RWPE1 (cell line): ENCODE results near the gene BPHL.

Experiments used
- CTCF ChIA-PET: fragments of 350-600 bp; sonication (Branson Sonifier 250); formaldehyde crosslinking; extraction: SDS; loops from one replicate; lab custom pipeline; 2021; lab: Yijun Ruan, JAX
- POLR2A ChIA-PET: fragments of 400-600 bp; formaldehyde crosslinking; extraction: SDS; loops from one replicate; lab custom pipeline; 2020; ENCODE audit warnings: antibody characterized with exemption; ENCODE audit not compliant: low non-redundant PET; lab: Yijun Ruan, JAX
- DNase-seq: peaks from one replicate; pipeline ENCODE4 v3.0.0; 2012; ENCODE audit warnings: low spot score
- H3K27ac ChIP-seq: fragments of 450-650 bp; 2 replicates; pipeline ENCODE4 v1.5.1; 2017
- CTCF ChIP-seq: fragments of 450-650 bp; conservative IDR thresholded peaks from 2 replicates; pipeline ENCODE4 v1.5.1; 2017; ENCODE audit warnings: low read depth, mild to moderate bottlenecking

The BPHL gene

GRCh38 chr6:3125815-3126214 is 7.3 kb downstream of the BPHL start:
- H3K27ac ChIP-seq, result no peak overlapping the region
- ChIA-PET CTCF (interaction anchor here (0.6 to 1.6 kb wide), 7 partner anchors 22 to 908 kb away, joined by 3 to 13 read pairs (median 3); no protein-coding TSS in a partner anchor), POLR2A (interaction anchor here (0.6 kb wide), 1 partner anchor 84 kb away, joined by 4 read pairs; no protein-coding TSS in a partner anchor)
- no peak for DNase-seq
- no peak for TF ChIP-seq CTCF

DNA sequence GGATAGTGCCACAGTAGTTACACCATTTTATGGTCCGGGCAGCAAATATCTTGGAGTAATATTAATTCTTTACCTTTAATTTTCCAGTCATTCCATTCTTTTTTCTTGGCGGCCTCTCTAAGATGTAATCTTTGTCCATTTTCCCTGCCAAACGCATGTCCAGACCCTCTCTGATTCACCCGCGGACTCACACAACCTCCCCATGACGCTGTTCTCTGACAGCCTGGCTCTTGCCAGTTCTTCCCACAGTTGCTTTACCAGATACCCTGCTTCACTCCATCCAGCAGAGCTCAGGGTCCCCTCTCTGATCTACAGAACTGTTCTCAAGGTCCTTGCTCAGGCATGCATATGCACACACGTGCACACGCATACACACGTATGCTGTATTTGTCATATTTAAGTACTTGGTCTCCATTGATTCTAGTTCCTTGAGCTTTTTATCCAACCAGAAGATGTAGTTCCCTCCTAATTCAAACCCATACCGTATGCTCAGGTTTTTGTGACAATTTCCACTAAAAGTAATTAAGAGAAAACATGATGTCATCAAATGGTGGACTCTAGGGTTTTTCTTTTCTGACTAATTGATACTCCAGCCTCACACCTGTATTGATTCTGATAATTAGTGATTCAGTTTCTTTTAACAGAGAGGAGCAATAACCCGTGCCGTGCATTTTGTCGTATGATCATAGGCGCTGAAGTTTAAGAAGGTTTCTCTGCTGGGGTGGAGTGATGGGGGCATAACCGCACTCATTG is 10.0 kb downstream of the BPHL start:
- no peak for DNase-seq
- ChIA-PET POLR2A (no interaction called here), CTCF (interaction anchor here (0.6 to 1.1 kb wide), 3 partner anchors 9 to 353 kb away, joined by 4 to 6 read pairs (median 5); no protein-coding TSS in a partner anchor)
- no peak for TF ChIP-seq CTCF
- H3K27ac ChIP-seq, result no peak overlapping the region

GRCh38 chr6:3131695-3132094 is 13.2 kb downstream of the BPHL start:
- DNase-seq, result no peak
- no peak overlapping the region for H3K27ac ChIP-seq
- POLR2A ChIA-PET, result no interaction called here
- CTCF ChIA-PET, result no interaction called here
- no peak for TF ChIP-seq CTCF

GRCh38 chr6:3133515-3133914 is 15.0 kb downstream of the BPHL start:
- no peak for DNase-seq
- POLR2A ChIA-PET, result no interaction called here
- TF ChIP-seq CTCF, result no peak
- H3K27ac ChIP-seq, result no peak overlapping the region
- CTCF ChIA-PET, result no interaction called here

DNA sequence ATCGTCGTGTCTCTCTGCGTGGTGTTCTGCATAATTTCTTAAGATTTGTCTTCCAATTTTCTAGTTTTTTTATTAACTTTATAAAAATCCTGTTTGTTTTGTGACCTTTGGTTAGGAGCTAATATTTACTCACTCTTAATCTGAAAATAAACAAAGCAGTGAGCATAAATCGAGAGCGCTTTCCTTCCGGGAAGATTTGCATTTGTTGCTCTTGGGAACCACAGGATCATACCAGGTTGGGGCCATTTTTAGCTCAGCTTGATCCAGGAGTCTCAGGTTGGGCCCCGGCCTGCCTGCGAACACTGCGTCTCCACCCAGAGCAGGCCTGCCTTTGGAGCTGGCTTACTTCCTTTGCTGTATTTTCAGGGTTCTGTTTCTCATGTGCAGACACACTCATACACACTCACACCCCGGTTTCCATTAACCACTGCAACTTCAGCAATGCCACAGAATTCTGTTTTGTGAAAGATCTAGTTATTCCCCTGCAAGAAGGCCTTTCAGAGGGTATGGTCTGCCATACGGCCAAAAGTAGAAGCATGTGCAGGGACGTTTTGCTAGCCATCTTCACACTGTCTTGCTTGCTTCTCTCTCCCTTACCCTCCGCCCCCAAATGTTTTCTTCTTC is 17.3 kb downstream of the BPHL start:
- no peak for DNase-seq
- CTCF ChIA-PET, result no interaction called here
- POLR2A ChIA-PET, result no interaction called here
- H3K27ac ChIP-seq, result no peak overlapping the region
- TF ChIP-seq CTCF, result no peak

GRCh38 chr6:3136292-3137011 is 17.9 kb downstream of the BPHL start:
- ChIA-PET CTCF (no interaction called here), POLR2A (no interaction called here)
- H3K27ac ChIP-seq, result no peak overlapping the region
- no peak for DNase-seq
- no peak for TF ChIP-seq CTCF
